NCI-H748 (cell line): ENCODE data around the gene ARL5B.

Experiments
- DNase-seq: peaks from one replicate; lab custom pipeline; 2025; ENCODE audit not compliant: unreplicated experiment; lab: John Stamatoyannopoulos, UW

Gene ARL5B

DNA sequence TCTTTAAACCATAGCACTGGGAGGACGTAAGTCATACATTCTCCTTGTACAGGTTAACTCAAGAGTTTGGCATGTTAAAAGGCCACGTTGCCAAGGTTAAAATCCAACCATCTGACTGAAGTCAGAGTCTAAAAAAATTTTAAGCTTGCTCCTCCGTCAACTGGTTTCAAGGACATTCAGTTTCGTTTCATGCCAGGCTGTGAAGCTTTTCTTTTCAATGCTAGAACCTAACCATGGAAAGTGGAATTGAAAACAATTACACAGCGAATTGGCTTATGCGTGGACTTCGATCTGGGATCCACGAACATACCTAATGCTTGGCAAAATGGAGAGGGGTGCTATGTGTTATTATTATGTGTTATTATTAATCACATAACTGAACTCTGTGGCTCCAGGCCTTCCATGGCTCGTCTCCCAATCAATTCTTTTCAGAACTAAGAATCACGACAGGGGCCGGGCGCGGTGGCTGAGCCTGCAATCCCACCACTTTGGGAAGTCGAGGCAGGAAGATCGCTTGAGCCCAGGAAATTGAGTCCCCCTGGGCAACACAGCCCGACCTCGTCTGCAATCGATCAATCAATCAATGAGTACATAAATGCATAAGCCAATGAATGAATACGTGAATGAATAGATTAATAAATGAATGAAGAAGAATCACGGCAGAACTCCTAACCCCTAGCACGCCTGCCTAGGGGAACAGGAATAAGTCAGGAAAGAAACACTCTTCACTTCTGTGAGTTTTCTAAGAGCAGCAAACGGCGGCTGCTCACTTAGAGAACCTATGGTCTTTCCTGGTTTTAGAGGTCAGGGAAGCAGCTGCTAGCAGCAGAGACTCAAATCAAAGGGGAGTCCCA is 733 bp upstream of the ARL5B start:
- DNase-seq, result no peak

DNA sequence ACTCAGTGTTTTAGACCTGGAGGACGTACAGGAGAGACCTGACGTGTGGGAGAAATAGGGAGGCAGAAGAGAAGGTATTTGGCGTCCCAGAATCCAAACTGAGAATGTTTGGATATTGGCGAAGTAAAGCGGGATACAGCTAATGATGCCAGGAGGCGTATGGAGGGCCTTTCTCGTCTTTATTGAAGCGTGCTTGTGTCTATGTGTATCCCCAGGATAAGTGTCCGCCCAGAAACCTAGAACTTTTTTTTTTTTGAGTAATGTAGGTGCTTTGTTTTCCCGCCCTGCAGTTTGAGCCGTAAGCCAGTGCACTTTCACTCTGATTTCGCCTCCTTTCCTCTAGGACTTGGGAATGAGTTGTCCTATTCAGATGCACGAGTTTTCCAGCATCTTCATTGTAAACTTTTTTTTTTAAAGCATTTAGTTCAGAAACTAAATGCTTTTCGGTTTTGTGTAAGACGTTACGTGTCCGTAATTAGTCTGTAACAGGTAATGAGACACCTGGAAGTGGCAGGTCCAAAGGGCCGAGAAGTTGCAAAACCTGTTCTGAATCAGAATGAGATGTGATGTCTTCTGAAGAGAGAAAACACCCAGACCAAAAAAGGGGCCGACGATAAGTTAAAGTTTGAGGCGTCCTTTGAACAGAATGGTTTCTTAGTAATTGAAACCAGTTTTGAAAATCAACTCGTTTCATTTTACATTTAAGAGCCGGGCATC is 746 bp downstream of the ARL5B start:
- peak; percentile 79 for DNase-seq

- no peak for DNase-seq
Observed at GRCh38 chr10:18660816-18661431, 1.7 kb downstream of the ARL5B start.

DNA sequence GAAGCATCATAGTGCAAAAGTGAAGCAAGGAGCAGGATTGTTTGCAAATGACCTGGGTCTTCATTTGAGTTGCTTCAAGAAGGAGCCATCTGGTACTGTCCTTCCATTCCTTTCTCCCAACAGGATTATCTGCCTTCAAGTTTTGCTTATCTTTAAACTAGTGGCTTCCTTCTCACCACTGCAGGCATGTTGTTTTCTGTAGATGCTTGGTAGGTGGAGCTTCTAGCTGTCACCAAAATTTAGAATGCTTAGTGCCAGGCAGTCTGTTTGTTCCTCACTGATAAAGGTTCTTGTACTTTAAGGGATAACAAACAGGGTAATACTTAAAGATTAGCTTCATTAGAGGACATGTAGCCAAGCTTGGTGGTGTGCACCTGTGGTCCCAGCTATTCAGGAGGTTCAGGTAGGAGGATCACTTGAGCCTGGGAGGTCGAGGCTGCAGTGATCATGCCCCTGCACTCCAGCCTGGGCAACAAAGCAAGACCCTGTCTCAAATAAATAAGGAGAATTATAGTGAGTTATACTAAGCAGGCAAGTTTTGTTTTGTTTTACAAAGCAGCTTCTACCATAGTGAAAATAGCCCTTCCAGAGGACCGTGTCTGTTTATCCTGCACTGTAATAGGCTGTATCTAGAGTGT is 5.7 kb downstream of the ARL5B start:
- DNase-seq, result no peak

DNA sequence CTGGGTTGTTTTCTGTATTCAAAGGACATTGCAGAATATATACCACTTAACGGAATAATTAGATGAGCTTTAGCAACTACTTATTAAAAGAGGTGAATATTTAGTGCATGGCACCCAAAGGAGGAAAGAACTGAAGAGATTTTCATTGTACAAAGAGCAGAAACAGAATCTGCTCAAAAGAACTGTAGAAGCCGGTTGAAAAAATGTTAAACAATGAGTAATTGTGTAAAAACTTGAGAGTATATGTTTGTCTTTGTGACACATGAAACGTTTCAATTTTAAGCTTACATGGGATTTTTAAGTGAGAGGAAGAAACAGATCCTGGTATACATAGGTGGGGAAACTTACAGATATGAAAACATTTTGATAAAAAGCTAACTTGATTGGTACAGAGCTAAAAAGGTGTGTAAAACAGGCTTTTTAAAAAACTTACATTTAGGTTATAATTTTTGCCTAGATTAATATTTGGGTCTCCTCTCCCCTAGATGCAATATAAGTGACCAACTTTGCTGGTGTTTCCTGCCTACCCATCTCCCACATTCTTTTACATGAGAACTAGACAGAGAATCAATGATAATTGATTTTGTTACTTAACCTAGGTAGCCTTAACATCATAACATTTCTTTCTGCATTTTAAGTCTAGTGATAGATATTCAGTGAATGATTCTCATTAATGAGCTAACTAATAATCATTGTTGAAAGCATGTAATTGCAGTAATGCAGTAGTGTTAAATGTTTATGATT is 6.8 kb downstream of the ARL5B start:
- no peak for DNase-seq

GRCh38 chr10:18666810-18667209 is 7.6 kb downstream of the ARL5B start:
- DNase-seq, result no peak

DNA sequence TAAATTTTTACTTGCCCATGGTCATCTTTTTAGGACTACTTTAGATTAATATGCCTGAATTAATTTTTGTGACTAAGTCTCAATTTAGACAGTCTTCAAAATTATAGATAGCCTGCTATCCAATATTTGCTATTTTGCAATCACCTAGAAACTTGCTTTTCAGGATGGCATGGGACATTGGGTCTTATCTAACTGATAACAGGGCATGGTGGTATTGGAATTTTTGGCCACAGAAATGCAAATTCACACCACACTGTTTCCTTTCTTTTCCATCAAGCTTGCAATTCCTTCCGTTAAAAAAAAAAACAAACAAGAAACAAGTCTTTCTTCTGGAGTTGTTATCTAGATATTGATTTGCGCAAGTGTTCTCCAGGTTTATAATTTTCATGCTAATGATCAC is 8.8 kb downstream of the ARL5B start:
- DNase-seq, result no peak

DNA sequence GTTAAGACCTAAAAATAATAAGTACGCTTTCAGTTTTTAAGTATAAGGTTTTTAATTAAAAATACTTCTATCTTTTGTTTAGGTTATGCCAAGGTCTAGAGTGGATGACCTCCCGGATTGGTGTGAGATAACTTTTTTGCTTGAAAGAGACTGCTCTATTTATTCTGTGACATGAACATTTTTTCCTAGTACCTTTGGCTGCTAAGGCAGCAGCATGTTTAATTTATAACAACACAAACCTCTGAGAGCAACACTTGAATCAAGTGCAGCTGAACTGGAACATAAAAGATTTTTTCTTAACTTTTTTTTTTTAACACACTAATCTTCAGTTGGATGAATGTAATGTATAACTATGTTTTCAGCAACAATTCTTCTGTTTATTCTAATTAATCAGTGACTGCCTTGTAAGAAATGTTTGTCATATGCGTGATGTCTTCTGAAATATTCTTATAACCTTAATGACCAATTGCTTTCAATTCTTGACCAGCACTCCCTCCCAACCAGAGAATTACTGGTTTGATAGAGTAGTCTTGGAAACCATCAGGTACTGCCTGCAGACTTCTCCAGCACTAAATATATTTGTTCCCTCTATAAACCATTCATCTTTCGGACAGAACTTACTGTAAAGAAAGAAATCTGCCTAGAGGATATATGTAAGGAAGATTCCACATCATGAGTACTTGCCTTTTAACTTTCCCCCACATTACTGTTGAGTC is 16.0 kb downstream of the ARL5B start:
- DNase-seq, result no peak

GRCh38 chr10:18680754-18681153 is 21.5 kb downstream of the ARL5B start:
- DNase-seq, result no peak

- no peak for DNase-seq
Observed at GRCh38 chr10:18681366-18681765, 22.1 kb downstream of the ARL5B start.

DNA sequence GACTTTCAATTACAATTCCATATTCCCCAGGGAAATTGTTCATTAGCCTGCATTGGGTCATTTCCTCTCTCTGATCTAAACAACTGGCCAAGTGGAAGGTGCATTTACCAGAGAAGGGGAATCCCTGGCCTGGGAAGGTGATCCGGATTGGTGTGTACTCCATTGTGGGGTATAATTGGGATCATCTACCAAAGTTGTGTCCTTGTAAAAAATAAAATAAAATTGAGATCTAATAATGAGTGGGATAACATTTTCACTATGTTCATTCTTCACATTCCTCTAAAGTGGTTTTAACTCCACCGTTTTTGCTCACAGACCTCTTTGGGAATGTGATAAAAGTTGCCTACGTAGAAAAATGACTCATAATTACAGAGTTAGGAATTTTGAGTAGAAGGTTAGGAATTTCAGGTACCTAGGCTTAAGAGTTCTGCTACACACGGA is 22.8 kb downstream of the ARL5B start:
- DNase-seq, result no peak

- DNase-seq, result no peak
Observed at GRCh38 chr10:18683427-18683826, 24.2 kb downstream of the ARL5B start.

- DNase-seq, result no peak
Observed at GRCh38 chr10:18684416-18684815, 25.2 kb downstream of the ARL5B start.

- DNase-seq, result no peak
Observed at GRCh38 chr10:18684953-18685352, 25.7 kb downstream of the ARL5B start.

DNA sequence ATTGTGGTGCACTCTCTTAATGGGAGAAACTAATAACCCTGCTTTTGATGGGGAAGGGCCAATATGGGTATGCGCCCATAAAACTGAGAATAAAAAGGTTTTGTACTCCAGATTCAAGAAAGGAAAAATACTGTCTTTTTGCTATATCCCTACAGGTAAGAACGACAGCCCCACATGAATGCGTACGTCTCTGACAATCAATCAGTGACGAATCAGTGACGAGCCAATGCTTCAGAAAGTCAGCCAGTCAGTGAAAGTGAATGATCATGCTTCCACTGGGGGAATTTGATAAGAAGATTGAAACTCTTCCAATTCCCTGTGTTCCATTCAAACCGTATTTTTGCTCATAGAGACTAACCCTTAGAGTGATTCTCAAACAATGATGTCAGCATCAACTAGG is 26.3 kb downstream of the ARL5B start:
- DNase-seq, result no peak

- DNase-seq, result no peak
Observed at GRCh38 chr10:18687195-18687594, 28.0 kb downstream of the ARL5B start.

DNA sequence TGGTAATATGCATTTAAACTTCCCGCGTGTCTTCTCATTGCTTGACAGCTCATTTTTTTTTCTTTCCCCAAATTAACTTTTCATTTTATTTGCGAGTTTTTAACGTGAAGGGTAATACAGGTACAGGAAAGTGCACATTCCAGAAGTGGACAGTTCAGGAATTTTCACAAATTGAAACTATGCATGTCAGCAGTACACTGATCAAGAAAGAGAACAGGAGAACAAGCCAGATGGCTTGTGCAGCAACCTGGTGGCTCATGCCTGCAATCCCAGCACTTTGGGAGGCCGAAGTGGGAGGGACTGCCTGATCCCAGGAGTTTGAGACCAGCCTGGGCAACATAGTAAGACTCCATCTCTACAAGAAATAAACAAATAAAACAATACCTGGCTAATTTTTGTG is 28.5 kb downstream of the ARL5B start:
- no peak for DNase-seq

GRCh38 chr10:18689498-18689897 is 30.3 kb downstream of the ARL5B start:
- peak; percentile 1 for DNase-seq

GRCh38 chr10:18690541-18690940 is 31.3 kb downstream of the ARL5B start:
- DNase-seq, result no peak
